Activated T-cell treated with anti-CD3 and anti-CD28 coated beads, Interleukin-2, amount 50 U/mL, for 48 hours (primary cell): ENCODE measurements around the gene RAB5B.
A peak's percentile ranks its signal among the peaks of the same experiment; 100 is the strongest.
"Not testable (repeated sequence)": the region's sequence is repeated elsewhere in the genome, so short reads cannot be mapped to it uniquely, and the experiment has no call there.

Experiments
- DNase-seq, 2 experiments: peaks; one replicate each; pipeline ENCODE4 v3.0.0-alpha.2; 2020

Gene RAB5B

DNA sequence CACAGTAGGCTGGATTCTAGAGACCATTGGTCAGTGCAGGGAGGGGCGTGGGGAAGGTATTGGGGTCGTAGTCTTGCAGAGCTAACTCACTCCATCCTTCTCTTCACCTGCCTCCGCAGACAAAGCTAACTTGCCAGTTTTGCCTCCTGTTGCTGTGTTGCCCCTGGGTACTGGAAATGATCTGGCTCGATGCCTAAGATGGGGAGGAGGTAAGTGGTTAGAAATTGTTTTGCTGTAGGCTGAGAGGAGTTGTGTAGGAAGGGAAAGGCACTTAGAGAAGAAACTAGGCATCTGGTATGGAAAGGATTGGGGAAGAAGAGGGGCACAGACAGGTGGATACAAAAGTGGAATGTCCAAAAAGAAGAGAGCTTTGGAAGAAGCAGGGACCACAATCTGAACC lies 31.8 kb upstream of the RAB5B start:
- DNase-seq = no peak

DNA sequence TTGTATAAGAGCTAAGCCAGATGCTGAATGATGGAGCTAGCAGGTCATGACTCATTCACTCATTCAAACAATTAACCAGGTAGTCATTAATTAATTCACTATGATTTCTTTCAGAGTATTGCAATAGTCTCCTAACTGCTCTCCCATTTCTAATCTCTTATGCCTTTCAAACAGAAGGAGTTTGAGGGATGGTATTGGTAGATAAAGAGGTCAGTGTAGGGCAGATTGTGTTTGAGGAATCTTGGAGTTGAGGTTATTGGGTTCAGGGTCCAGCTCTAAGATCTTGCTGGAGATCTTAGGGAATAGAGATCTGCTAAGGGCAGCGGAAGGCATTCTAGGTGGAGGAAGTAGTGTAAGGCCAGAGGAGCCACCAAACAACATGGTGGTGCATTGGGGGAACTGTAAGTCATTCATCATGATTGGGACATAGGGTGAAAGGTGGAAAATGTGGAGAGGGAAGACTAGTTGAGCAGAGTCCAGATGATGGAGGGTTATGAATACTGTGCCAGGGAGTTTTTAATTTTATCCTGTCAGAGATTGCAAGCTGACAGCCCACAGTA lies 31.2 kb upstream of the RAB5B start:
- no peak for DNase-seq

- no peak for DNase-seq
These were observed 27.3 kb upstream of the RAB5B start for GRCh38 chr12:55946553-55946952.

DNA sequence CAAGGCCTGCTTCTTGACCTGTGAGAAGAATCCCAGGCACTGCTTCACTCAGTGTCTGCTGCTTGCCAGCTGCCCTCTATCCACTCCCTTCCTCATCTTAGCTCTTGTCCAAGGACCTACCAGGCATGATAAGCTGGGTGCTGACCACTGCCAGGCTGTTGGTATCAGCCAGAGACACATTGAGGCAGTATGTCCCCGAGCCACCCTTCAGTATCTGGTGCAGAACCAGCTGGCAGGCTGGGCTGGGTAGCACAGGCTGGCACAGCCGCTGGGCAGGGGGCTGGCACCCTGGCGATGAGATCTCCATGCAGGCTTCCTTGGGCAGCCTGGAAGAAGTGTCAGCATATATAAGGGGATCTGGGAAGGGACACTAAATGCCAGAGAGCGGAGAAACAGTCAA lies 18.5 kb upstream of the RAB5B start:
- no peak for DNase-seq

- peak; percentile 68 to 70 for DNase-seq
These were observed 17.9 kb upstream of the RAB5B start for GRCh38 chr12:55955800-55956508.

DNA sequence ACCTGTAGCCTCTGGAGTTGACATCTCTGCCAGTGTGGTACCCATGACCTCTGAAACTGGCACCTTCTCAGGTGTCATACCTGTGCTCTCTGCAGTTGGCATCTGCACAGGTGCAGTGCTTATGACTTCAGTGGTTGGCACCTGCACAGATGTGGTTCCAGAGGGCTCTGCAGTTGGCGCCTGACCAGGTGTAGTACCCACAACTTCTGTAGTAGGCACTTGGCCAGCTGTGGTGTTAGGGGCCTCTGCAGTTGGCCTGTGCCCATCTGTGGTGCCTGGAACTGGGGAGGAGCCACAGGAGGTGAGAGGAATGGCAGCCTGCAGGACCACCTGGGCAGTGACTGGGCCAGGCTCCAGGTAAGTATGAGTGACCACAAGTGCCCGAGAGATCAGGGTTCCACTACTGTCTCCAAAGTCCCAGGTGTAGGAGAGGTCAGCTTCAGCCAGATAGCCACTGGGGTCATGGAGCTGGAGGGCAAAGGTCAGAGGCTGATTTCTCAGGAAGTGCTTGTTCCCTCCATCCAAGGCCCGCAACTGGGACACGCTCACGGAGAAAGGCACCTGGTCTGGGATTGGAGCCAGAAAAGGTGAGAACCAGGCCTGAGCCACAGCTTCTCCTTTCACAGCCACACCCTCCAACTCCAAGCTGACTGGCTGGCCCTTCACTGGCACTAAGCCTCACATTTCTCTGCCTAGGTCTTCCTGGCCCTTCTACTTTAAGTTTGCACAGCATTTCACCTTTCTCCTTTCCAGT lies 16.6 kb upstream of the RAB5B start:
- no peak for DNase-seq

DNA sequence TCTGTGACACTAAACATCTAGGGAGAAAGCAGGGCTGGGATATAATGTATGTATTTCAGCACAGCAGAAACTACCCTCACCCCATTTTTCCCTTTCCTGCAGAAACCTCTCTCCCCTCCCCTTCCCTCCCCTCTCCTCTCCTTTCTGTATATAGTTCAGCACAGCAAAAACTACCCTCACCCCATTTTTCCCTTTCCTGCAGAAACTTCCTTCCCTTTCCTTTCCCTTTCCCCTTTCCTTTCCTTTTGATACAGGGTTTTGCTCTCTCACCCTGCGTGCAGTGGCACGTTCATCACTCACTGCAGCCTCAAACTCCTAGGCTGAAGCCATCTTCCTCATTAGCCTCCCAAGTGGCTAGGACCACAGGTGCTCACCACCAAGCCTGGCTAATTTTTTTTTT lies 10.1 kb upstream of the RAB5B start:
- no peak for DNase-seq

GRCh38 chr12:55965240-55965639 lies 8.6 kb upstream of the RAB5B start:
- DNase-seq = no peak

DNA sequence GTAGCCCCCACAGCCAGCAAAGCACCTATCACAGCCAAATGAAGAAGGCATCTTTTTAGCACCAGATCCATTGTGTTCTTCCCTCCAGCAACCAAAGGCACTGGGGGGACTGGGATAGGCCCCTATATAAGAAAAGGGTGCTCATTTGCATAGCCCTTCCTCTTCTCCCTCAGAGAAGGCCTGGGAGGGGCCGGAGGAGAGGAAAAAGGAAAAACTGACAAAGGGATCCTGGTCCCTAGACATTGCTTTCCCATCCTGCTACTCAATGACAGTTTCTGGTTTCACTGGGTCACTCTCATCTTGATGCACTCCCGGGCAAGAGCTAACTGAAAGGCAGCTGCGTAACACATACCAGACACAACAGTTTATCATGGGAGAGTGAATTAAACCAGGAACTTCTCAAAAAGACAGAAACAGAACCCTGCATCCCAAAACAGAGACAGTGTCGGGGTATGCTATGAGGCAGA lies 7.9 kb upstream of the RAB5B start, which contains the start of gene PMEL:
Gene PMEL, minus strand, starts transcription at position 102 of the 467 bp plus-strand sequence. Its CDS starts 31 bp downstream, at position 71.
- no peak for DNase-seq

DNA sequence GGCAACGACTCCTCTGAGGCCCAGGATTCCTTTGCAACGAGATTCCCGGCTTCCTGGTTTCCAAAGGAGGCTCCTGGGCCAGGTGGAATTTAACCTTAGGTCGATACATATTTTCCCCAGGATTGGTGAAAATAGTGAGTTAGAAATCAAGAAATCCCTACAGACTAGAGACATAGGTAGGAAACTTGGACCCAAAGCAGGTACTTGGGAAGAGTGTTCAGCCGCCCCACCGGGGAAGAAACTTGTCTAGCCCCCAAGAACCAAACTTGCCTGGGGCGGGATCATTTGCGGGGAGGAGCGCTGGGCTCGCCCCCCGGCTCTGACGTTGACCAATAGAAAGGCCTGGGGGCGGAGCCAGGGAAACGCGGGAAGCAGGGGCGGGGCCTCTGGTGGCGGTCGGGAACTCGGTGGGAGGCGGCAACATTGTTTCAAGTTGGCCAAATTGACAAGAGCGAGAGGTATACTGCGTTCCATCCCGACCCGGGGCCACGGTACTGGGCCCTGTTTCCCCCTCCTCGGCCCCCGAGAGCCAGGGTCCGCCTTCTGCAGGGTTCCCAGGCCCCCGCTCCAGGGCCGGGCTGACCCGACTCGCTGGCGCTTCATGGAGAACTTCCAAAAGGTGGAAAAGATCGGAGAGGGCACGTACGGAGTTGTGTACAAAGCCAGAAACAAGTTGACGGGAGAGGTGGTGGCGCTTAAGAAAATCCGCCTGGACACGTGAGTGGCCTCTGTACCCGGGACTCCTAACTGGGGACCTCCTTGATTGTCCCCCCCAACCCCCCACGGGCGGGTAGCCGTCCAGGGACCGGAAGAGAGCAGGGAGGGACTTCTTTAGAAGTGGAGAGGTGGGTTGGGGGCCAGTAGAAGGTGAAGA lies 7.2 kb upstream of the RAB5B start, which contains the start of gene CDK2:
Gene CDK2, plus strand, starts transcription at position 423 of the 874 bp plus-strand sequence. Its CDS starts 179 bp downstream, at position 602.
- DNase-seq = peak; percentile 97 to 98

- no peak for DNase-seq
These were observed 4.5 kb upstream of the RAB5B start for GRCh38 chr12:55969356-55969755.

GRCh38 chr12:55970775-55971174 lies 3.1 kb upstream of the RAB5B start:
- DNase-seq = no peak

GRCh38 chr12:55972042-55972441 lies 1.8 kb upstream of the RAB5B start:
- DNase-seq = no peak

DNA sequence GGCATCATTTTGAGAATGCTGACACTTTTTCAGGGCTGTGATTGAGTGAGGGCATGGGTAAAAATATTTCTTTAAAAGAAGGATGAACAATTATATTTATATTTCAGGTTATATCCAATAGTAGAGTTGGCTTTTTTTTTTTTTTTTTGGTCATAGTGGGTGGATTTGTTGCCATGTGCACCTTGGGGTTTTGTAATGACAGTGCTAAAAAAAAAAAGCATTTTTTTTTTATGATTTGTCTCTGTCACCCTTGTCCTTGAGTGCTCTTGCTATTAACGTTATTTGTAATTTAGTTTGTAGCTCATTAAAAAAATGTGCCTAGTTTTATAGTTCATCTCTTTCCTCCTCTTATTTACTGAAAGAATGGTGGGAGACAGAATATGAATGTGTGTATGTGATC lies 1.4 kb upstream of the RAB5B start:
- no peak for DNase-seq

- no peak for DNase-seq
These were observed 823 bp upstream of the RAB5B start for GRCh38 chr12:55972911-55973598.

GRCh38 chr12:55974308-55974730 lies 441 bp downstream of the RAB5B start:
- DNase-seq = no peak

- DNase-seq = no peak
These were observed 4.5 kb downstream of the RAB5B start for GRCh38 chr12:55978393-55978792.

- DNase-seq = no peak
These were observed 5.2 kb downstream of the RAB5B start for GRCh38 chr12:55979069-55979468.

DNA sequence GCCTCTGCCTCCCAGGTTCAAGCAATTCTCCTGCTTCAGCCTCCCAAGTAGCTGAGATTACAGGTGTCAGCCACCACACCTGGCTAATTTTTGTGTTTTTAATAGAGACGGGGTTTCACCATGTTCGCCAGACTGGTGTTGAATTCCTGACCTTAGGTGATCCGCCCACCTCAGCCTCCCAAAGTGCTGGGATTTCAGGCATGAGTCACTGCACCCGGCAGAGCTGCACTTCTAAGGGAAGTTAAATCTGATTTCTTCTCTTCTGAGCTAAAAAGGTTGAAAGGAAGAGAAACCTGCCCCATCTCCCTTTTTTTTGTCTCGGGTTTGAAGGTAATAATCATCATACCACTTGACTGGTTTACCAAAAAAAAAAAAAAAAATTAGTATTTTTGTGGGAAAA lies 8.0 kb downstream of the RAB5B start:
- not testable (repeated sequence) for DNase-seq

DNA sequence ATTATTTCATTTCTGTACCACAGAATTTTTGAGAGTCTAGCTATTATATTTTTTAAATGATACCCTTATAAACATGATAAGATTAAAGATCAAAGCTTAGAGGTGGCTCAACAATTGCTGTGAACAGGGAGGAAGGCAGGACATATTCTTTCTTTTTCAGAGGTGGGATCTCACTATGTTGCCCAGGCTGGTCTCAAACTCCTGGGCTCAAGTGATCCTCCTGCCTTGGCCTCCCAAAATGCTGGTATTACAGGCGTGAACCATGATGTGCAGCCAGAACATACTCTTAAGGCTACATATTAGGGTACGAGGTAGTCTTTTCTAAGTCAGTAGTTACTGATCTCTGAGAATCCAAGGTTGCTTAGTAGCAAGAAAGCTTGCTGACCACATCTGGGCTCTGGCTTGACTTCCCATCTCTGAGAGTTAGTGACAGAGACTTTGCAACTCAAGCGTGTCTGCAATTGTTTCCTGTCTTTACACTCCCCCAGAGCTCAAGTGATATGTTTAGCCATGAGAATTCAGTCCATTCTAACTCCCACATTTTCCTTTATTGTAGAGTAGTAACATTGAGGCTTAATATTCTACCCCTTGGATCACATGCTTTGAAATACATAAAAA lies 8.6 kb downstream of the RAB5B start:
- no peak for DNase-seq

DNA sequence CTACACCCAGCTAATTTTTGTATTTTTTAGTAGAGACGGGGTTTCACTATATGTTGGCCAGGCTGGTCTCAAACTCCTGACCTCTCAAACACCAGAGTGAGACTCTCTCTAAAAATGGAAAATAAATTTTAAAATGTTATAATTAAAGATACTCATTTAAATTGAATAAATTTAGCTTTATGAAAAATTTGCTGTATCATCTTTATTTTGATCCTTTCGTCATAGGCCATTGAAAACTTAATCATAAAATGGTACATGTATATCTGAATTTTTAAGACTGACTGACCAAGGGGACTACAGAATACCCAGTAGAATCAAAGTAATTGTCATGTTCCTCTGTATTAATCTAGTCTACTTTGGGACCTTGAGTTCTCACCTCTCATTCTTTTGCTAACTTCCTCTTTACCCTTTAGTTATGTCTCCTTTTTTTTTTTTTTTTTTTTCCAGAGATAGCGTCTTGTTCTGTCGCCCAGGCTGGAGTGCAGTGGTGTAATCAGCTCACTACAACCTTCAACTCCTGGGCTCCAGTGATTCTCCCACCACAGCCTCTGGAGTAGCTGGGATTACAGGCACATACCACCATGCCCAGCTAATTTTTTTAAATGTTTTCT lies 9.5 kb downstream of the RAB5B start:
- DNase-seq = no peak
